Lung microvascular endothelial cell (primary cell): ENCODE data around the gene NFATC4. TPM values are rescaled to one million over a fixed set of nuclear protein-coding genes. Genes with fewer than 3 reads are reported as not detected.
"Not testable (repeated sequence)": the region's sequence is repeated elsewhere in the genome, so short reads cannot be mapped to it uniquely, and the experiment has no call there.

Experiments
- DNase-seq, 2 donors: peaks; one replicate each; pipeline versions ENCODE4 v3.0.0 to v3.0.0-alpha.2; 2010; ENCODE audit warnings: low read depth in 2 of 2
- total RNA-seq: library from RNA; depleted of rRNA; stranded (reverse); fragments of >200 nt; gene quantifications from 2 replicates; pipeline ENCODE4 v1.2.1, GENCODE V29; 2014

NFATC4 gene
- total RNA-seq, 1 donor from 2014 or later = 0.60 TPM

DNA sequence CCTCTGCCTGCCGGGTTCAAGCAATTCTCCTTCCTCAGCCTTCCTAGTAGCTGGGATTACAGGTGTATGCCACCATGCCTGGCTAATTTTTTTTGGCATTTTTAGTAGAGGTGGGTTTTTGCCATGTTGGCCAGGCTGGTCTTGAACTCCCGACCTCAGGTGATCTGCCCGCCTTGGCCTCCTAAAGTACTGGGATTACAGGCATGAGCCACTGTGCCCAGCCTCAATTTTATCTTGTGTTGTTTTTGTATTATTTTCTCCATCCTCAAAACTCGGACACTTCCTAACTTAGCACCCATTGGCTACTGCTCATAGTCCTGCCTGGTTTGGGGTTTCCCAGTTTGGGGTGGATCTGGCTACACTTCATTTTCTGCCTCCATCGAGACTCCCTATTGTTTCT, 19.6 kb downstream of the NFATC4 start:
- not testable (repeated sequence) for DNase-seq

DNA sequence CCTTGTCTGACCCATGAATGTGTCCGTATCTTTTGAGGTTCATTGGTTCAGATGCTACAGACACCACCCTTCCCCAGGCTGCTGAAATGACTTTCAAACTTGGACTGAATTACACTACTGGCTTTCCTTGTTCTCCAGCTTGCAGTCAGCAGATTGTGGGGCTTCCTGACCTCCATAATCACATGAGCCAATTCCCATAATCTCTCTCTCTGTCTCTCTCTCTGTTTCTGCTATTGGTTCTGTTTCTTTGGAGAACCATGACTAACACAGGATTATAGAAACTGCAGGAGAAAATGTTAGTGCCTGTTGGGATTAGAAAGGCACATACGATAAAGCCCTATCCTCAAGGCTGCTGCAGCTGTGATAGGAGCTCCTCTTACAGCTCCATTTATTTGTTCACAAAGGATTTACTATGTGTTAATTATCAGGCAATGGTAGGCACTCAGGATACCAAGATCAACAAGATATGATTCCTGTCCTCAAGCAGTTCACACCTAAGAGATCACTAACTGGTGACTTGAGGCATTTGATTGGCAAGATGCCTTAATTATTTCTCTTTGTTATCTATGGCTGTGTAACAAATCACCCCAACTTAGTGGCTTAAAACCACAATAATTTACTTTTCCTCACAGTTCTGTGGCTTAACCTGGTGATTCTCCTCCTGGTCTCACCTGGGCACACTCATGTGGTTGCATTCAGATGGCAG, 20.6 kb downstream of the NFATC4 start:
- no peak for DNase-seq

DNA sequence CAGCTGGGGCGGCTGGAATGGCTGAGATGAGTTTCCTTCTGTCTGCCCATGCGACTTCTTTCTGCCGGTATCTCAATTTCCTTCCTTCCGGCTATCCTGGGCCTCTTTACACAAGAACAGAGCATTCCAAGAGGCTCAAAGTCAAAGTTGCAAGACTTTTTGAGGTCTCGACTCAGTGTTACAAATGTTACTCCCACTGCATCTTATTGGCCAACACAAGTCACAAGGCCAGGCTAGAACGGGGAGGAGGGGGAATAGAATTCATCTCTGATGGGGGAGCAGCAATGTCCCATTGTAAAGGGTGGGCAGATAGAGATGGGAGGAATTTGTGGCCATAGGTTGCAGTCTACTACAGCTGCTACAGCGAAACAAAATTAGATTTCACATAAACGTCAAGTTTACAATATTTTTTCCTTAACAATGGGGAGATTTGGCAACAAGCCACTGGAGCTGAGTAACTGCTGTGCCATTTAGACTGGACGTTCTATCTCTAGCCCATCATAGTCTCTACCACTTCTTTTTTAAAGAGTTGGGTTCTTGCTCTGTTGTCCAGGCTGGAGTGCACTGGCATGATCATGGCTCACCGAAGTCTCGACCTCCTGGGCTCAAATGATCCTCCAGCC, 21.4 kb downstream of the NFATC4 start:
- peak; percentile 39 to 59 for DNase-seq

DNA sequence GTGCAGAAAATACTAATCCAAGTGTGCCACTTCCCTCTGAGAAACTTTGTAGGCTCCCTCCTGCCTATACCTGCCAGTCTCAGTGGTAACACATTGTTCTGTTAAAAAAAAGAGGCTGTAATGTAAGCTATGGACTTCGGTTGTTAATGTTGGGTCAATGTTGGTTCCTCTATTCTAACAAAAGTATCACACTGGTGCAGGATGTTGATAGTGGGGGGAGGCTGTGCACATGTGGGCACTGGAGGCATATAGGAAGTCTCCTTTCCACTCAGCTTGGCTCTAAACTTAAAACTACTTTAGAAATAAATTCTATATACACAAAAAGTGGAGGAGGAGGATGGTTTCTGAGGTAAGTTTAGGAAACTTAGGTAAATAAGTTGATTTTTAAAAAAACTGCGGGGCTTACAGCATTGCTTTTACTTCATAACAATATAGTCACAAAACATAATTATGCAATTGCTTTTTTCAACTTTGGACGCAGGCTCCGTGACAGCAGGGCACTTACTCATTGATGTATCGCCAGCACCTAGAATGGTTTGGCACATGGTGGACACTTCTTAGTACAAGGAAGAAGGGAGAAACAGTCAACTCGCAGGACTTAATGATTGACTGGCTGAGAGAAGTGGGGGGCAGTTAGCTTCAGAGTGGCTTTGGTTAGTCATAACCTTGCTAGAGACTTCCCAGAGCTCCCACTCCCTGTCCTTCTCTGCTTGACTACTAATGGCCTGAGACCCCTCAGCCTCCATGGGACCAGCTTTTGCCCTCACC, 22.9 kb downstream of the NFATC4 start:
- no peak for DNase-seq

DNA sequence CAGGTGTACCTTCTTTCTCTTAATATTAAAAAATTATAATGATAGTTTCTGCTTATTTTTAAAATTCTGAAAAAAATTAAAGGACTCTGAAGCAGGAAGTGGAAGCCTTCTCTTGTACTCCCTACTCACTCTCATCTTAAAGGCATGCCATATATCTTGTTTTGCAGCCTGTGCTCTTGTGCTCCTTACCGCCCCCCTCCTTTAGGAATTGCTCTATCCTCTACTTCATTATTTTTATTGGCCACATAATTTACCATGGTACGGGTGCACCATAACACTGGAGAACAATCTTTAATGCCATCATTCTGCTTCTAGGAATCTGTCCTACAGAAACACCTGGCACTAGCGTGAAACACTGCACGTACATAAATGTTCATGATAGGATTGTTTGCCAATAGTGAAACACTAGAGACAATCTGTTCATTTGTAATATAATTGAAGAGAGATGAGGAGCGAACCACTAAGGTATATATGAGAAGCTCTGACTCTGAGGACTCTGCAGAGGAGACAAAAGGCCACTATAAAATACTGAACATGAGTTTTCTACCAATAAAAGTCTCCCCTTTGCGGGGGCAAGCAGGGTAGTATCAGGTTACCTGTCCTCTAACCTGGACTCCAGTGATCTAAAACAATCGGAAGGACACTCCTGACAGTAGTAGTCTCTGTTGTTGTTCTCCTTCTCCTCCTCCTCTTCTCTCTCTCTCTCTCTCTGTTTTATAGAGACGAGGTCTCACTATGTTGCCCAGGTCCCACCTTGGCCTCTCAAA, 24.5 kb downstream of the NFATC4 start:
- peak in 1 of 2 donors; percentile 29 for DNase-seq

DNA sequence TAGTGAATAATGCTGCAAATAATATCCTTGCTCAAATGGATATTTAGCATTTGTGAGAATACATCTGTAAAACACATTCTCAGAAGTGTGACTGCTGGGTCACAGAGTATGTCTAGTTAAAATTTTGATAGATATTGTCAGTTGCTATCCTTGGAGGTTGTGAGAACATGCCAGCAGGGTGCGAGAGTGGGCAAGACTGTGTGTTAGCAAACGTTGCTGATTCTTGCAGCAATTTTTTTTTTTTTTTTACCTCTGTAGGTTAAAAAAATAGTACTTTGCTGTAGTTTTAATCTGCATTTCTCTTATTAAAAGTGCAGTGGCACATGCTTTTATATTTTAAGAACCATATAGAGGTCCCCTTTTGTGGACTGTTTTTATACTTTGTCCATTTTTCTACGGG, 26.3 kb downstream of the NFATC4 start:
- no peak for DNase-seq

DNA sequence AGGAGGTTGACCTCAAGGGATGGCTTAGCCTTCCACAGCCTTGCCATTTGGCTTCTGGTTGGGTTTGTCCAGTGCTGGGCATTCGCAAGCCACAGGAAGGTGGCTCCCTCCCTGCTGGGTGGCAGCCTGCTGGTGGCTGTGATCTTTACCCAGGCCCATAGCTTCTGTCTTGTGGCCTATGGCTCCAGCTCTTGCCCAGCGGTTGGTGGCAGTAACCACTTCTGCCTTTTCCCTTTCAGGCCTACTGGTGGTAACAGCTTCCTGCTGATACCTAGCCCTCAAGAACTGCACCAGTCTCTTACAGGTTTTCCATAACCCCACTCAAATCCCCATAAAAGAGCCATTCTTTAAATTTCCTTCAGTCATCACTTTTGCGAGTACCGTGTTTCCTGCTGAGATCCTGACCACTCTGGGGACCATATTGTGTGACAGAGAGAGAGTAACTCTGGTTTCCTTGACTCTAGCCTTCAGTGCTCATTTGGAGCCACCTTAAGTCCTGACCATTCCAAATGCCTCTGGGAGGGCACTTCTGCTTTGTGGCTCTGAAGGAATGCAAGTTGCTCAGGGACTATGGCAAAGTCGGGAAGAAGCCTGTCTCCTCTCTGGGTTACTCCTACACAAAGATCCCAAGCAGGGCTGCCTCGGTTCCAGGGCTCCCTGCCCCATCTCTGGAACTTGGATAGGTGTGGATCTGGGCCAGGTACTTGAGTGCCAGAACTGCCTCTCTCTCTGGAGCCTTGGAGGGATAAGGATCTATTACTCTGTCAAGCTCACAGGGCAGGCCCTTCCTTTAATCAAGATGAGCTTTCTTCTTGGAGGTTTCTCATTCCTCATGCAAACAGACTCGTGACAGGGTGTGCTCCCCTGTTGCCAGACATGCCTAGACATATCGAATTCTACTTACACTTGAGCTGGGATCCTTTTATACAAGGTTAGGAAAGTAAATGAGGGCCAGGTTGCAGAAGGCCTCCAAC, 27.9 kb downstream of the NFATC4 start:
- no peak for DNase-seq

DNA sequence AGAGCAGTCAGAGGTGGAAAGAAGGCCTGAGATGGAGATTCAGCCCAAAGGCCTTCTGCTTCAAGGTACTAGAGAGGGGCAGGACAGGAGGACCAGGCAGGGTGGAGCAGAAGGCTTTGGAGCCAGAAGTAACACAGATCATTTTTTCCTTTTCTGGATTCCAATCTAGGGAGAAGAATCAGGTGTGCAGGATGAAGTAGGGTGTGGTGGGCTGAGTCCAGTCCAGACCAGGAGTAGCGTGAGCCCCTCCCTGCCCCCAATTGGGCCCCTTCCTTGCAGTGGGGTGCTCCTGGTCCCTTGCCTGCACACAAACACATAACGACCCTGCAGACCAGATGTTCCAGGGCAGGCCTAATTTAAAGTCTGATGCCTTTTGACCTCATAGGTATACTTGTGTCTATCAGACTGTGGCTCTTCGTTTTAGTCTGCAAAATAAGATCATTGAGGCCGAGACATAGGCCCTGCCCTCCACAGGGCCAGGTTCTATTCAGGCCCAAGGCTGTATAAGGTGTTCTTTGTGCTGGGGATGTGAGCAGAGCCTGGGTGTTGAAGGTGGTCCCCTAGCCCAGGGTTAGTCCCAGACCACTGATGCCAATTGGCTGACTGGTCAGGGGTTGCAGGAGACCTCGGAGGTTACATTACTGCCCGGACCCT, 29.8 kb downstream of the NFATC4 start:
- DNase-seq = no peak

DNA sequence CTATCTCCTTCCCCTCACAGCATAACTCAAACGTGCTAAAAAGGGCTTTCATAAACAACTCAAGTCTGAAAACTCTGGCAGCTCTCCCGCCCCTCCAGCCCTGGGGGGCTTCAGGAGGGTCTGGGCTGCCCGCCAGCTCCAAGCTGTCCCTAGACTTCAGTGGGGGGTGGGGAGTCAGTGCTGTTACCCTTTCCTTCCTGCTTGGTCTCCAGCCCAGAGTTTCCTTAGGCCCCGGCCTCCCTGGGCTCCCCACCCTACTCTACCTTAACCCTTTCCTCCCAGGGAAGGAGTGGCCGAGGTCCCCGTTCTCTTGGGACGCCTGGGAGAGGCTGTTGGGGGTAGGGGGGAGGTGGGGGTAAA, 30.3 kb downstream of the NFATC4 start:
- no peak for DNase-seq

DNA sequence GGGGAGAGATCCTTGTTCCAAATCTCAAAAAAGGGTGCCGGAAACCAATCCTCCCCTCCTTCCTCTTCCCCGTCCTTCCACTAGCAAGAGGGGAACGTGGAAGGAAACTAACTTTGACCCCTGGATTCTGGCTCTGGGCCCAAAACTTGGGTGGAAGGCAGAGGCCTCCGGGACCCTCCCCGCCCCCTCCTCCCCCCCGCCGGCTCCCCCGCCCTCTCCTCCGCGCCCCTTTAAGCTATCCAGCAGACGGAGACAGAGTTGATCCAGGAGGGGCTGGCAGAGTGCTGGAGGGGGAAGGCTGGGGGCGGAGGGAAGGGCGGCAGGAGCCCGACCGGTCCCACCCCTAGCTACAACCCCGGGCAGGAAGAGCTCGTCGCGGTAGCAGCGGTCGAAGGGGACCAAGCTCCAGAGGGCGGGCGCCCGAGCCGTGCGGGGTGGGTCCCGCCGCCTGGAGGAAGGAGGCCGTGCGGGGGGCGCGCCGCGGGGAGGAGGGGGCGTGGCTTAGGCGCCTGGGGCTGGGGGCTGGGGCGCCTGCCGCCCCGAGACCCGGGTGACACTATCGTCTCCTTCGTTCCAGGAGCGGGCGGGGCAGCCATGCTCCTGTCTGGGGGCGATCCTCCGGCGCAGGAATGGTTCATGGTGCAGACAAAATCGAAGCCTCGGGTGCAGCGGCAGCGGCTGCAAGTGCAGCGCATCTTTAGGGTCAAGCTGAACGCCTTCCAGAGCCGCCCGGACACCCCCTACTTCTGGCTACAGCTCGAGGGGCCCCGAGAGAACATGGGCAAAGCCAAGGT, 30.9 kb downstream of the NFATC4 start, which contains the start of gene NYNRIN:
TSS of gene NYNRIN (plus strand) at position 351 of the 794 bp plus-strand sequence. CDS start at position 595, 244 bp downstream.
- peak; percentile 33 to 44 for DNase-seq

DNA sequence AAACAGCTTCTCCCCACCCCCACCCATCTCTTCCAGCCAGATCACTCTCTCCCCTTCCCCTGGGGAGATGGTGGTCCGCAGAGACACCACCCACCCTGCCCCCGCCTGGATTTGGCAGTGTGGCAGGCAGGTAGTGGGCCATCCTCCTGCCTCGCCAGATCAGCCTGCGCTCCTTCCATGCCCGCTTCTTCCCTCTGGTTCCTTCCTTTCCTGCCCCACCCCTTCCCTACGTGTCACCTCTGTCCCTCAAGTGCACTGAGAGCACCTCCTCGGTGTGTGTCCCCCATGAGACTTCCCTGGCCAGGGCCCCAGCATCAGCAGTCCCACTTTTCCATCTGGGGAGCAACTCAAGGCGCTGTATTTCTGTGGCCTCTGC, 31.5 kb downstream of the NFATC4 start:
- DNase-seq = no peak

DNA sequence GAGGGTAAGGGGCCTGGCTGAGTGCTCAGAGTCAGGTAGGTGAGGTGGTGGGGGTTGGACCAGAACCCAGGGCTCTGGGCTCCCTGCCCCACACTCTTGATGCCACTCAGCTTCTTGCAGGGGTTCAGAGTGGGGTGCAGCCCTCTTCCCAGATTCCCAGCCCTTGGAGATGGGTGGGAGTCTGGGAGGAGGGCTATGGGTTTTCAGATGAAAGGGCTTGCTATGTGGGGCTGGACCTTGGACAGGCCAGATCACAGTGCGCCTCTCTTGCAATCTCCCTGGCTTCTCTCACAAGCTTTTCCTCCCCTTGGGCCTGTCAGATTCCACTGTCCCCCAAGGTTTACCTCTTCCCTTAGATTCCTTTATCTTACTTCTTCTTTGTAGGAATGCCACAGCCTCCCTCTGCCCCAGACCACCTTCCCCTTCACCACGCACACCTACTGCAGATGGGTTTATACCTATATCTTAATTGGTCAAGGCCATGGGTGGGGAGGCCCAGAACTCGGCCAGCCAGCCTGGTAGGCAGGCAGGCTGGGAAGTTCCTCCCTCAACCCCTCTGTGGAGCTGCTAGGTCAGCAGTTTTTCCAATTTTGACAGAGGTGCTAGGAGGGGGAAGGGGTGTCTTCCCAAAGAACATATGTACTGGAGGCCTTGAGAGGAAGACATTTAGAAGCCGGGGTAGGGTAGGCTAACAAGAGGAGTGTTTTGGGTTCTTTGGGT, 32.2 kb downstream of the NFATC4 start:
- no peak for DNase-seq

DNA sequence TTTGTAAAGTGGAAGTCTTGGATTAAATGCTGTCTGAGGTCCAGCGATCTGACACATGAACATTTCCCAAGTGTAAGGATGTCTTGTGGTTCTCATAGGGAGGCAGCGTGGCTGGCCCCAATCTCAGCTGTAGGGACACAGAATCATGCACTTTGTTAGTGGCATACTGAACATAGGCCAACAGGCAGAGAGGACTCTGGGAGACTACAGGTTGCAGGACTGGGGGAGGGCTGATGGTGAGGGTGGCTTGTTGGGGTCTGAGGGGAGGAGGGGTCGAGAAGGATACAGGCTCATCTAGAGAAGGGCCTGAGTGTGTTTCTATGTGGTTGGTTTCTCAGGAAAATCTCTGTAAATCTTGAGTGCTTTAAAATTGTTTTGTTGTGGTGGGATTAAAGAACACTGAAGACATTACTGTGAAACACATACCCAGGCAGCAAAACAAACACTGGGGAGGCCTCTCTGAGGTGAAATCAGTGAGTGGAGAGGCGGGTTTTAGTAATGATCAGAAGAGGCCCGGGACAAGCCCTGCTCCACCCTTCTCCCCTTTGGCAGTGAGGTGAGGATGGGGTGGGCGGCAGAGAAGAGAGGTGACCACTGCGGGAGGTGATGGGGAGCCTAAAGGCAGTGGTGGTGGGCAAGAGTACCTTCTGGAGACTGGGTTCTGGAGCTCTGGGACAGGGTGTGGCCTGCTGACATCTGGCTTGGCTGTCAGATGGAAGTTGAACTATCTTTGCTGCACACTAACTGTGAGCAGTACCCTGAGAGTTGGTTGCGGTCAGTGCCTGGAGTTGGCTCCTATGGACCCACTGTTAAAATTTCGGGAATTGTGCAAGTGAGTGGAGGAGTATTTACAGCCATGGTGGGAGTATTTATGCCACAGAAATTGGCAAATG, 34.1 kb downstream of the NFATC4 start:
- DNase-seq = no peak

DNA sequence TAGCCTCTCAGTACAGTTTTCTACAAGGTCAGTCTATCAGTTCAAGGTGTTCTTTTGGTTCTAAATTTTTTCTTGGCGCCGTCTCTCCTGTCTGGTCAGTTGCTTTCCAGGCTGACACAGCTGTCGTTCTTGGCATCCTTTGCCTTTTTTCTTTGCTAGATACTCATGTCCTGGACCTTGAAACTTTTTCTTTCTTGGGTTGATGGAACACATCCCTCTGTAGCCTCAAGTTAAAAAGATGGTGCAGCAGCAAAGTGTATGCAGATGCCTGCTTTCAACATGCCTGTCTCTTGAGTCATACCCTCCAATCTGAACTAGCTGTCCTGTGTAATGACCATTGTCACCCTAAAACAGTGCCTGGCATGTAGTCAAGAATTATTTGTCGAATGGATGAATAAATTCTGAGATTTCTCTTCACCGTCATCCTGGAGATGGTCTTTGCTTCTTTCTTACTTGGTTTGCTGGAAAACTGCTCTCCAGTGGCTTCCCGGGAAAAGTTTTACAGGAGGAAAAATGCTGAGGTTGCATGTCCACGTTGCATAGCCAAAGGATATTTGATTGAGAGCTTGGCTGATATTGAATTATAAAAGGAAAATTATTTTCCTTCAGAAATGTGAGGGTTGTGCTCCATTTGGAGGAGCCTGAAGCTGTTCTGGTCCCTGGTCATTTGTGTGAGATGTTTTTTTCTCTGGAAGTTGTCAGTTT, 35.5 kb downstream of the NFATC4 start:
- peak in 1 of 2 donors; percentile 26 for DNase-seq

DNA sequence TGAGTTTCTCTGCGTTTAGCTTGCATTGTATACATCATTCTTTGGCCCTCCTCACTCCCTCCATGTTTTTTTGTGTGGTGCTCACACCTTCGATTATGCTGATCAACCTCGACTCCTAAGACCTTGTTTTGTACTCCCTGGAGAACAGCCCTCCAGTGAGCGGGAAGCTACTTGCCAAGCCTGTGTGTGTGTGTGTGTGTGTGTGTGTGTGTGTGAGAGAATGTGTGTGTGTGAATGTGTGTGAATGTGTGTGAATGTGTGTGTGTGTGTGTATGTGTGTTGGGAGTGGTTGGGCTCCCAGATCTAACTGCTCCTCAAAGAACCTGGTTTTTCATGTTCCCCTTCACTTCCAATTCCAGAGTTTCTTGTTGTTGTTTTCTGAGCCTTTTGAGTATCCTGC, 36.8 kb downstream of the NFATC4 start:
- DNase-seq = no peak

DNA sequence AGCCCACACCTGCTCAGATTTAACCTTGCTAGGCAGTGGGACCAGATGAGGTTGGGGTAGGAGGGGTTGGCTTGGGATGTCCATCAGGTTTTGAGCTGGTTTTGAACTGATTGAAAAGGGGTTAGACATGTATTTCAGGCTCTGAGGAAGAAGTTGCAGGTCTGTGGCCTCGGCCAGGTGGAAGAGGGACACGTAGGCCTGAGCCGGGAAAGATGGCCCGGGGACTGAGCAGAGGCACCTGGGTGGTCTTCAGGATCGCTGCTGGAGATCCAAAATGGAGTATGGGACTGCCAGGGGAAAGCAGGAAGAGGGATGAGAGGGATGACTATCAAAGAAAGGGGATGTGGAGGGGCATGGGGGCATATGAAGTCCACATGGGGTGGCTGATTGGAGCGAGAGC, 38.4 kb downstream of the NFATC4 start:
- DNase-seq = no peak
